ENCODE measurements around the gene MBNL1.
"Not testable (repeated sequence)": the region's sequence is repeated elsewhere in the genome, so short reads cannot be mapped to it uniquely, and the experiment has no call there.

MBNL1 gene

GRCh38 chr3:152331998-152332397 lies 63.3 kb downstream of the MBNL1 start:
- no peaks in the 10 kb centered on the region for H3K9me3 ChIP-seq (ENCODE audit: insufficient read depth, low read length, severe bottlenecking)
- TF ChIP-seq CTCF (IDR thresholded peaks at IDR 0.05; ENCODE audit: borderline replicate concordance, extremely low read depth, low read length, poor library complexity, severe bottlenecking) (no peak), EZH2 (IDR thresholded peaks at IDR 0.05; ENCODE audit: borderline replicate concordance, low read depth, low read length, severe bottlenecking) (no peak)
- peaks cover 65% of the 10 kb centered on the region for H4K20me1 ChIP-seq (ENCODE audit: insufficient read depth, low read length)
- ATAC-seq (ENCODE audit: insufficient read depth, low read depth) (no peak), DNase-seq (no peak)
- 0 out of 2 replicates have a peak, but pooled peaks cover 6% of the 10 kb centered on the region for H3K4me1 ChIP-seq (ENCODE audit: insufficient read depth, low read length)
- H3K9ac ChIP-seq (ENCODE audit: low read depth, low read length): no peak overlapping the region
- H3K36me3 ChIP-seq (ENCODE audit: insufficient read depth, low read length): peaks cover 38% of the 10 kb centered on the region
- H3K27ac ChIP-seq (ENCODE audit: low read length): no peak overlapping the region
- peaks cover 99% of the 10 kb centered on the region for H3K79me2 ChIP-seq (ENCODE audit: insufficient read depth, low read length)
- H3K4me2 ChIP-seq (ENCODE audit: insufficient read depth, low read length): no peak overlapping the region
- H3K4me3 ChIP-seq (ENCODE audit: low read depth in 1 of 2, low read length in 2 of 2): no peak overlapping the region
- no peaks in the 10 kb centered on the region for H3K27me3 ChIP-seq (ENCODE audit: insufficient read depth, low read length, poor library complexity)
- H2AFZ ChIP-seq (ENCODE audit: low read depth, low read length): no peak overlapping the region

DNA sequence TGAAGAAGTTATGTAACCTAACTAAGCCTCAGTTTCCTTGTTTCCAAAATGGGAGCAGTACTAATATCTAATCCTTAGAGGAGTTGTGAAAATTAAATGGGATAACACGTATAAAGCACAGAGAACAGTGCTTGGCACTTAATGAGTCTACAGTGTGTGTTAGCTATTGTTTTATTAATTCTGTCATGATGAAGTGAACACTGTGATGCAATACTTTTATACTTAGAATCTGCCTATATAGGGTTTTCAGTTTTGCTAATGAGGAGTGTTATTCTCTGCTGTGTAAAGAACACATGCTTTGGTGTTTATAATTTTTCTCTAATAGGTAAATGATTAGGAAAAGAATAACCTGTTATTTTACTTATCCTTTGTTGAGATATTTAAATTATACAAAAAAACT lies 65.2 kb downstream of the MBNL1 start:
- Histone ChIP-seq H3K9ac (ENCODE audit: low read depth, low read length) (no peak overlapping the region), H3K4me2 (ENCODE audit: insufficient read depth, low read length) (no peak overlapping the region), H3K4me1 (ENCODE audit: insufficient read depth, low read length) (0 out of 2 replicates have a peak, but pooled peaks cover 6% of the 10 kb centered on the region), H3K79me2 (ENCODE audit: insufficient read depth, low read length) (peaks cover 99% of the 10 kb centered on the region), H3K9me3 (ENCODE audit: insufficient read depth, low read length, severe bottlenecking) (no peaks in the 10 kb centered on the region), H3K27me3 (ENCODE audit: insufficient read depth, low read length, poor library complexity) (no peaks in the 10 kb centered on the region), H3K27ac (ENCODE audit: low read length) (no peak overlapping the region), H2AFZ (ENCODE audit: low read depth, low read length) (no peak overlapping the region), H3K36me3 (ENCODE audit: insufficient read depth, low read length) (peaks cover 51% of the 10 kb centered on the region), H3K4me3 (ENCODE audit: low read depth in 1 of 2, low read length in 2 of 2) (no peak overlapping the region), H4K20me1 (ENCODE audit: insufficient read depth, low read length) (peaks cover 70% of the 10 kb centered on the region)
- TF ChIP-seq CTCF (IDR thresholded peaks at IDR 0.05; ENCODE audit: borderline replicate concordance, extremely low read depth, low read length, poor library complexity, severe bottlenecking): no peak
- no peak for TF ChIP-seq EZH2 (IDR thresholded peaks at IDR 0.05; ENCODE audit: borderline replicate concordance, low read depth, low read length, severe bottlenecking)
- ATAC-seq (ENCODE audit: insufficient read depth, low read depth) (no peak), DNase-seq (no peak)

GRCh38 chr3:152334761-152335160 lies 66.0 kb downstream of the MBNL1 start:
- Histone ChIP-seq H4K20me1 (ENCODE audit: insufficient read depth, low read length) (peaks cover 69% of the 10 kb centered on the region), H3K4me1 (ENCODE audit: insufficient read depth, low read length) (0 out of 2 replicates have a peak, but pooled peaks cover 6% of the 10 kb centered on the region), H3K36me3 (ENCODE audit: insufficient read depth, low read length) (peaks cover 51% of the 10 kb centered on the region), H3K9me3 (ENCODE audit: insufficient read depth, low read length, severe bottlenecking) (no peaks in the 10 kb centered on the region), H3K4me2 (ENCODE audit: insufficient read depth, low read length) (no peak overlapping the region), H3K4me3 (ENCODE audit: low read depth in 1 of 2, low read length in 2 of 2) (no peak overlapping the region), H3K9ac (ENCODE audit: low read depth, low read length) (no peak overlapping the region), H3K27me3 (ENCODE audit: insufficient read depth, low read length, poor library complexity) (no peaks in the 10 kb centered on the region), H3K79me2 (ENCODE audit: insufficient read depth, low read length) (peaks cover 100% of the 10 kb centered on the region), H3K27ac (ENCODE audit: low read length) (no peak overlapping the region), H2AFZ (ENCODE audit: low read depth, low read length) (no peak overlapping the region)
- TF ChIP-seq CTCF (IDR thresholded peaks at IDR 0.05; ENCODE audit: borderline replicate concordance, extremely low read depth, low read length, poor library complexity, severe bottlenecking) (no peak), EZH2 (IDR thresholded peaks at IDR 0.05; ENCODE audit: borderline replicate concordance, low read depth, low read length, severe bottlenecking) (no peak)
- ATAC-seq (ENCODE audit: insufficient read depth, low read depth) (no peak; the same call in 2 of the 3 replicates), DNase-seq (no peak)

DNA sequence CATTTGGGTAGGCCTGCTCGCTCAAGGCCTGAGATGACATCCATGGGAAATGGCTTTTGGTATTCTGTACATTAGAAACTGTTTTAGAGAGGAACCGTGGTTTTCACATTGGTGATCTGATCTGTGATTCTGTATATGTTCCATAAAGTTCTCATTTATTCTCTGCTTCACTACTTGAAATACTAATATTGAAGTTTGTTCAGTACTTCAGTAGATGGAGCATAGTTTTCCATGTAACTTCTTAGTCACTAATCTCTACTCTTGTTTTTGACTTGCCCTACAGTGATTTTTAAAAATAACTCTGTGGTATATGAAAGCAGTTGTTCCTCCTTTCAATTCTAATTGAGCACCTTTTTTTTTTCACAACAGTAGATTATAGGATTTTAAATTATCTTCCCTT lies 66.5 kb downstream of the MBNL1 start:
- 0 out of 2 replicates have a peak, but pooled peaks cover 6% of the 10 kb centered on the region for H3K4me1 ChIP-seq (ENCODE audit: insufficient read depth, low read length)
- DNase-seq: no peak
- no peaks in the 10 kb centered on the region for H3K27me3 ChIP-seq (ENCODE audit: insufficient read depth, low read length, poor library complexity)
- H3K9ac ChIP-seq (ENCODE audit: low read depth, low read length): no peak overlapping the region
- peaks cover 68% of the 10 kb centered on the region for H4K20me1 ChIP-seq (ENCODE audit: insufficient read depth, low read length)
- no peak overlapping the region for H3K4me2 ChIP-seq (ENCODE audit: insufficient read depth, low read length)
- no peaks in the 10 kb centered on the region for H3K9me3 ChIP-seq (ENCODE audit: insufficient read depth, low read length, severe bottlenecking)
- no peak overlapping the region for H2AFZ ChIP-seq (ENCODE audit: low read depth, low read length)
- no peak overlapping the region for H3K4me3 ChIP-seq (ENCODE audit: low read depth in 1 of 2, low read length in 2 of 2)
- ATAC-seq (ENCODE audit: insufficient read depth, low read depth): no peak
- H3K27ac ChIP-seq (ENCODE audit: low read length): no peak overlapping the region
- H3K79me2 ChIP-seq (ENCODE audit: insufficient read depth, low read length): peaks cover 100% of the 10 kb centered on the region
- H3K36me3 ChIP-seq (ENCODE audit: insufficient read depth, low read length): peaks cover 57% of the 10 kb centered on the region
- no peak for TF ChIP-seq EZH2 (IDR thresholded peaks at IDR 0.05; ENCODE audit: borderline replicate concordance, low read depth, low read length, severe bottlenecking)

GRCh38 chr3:152337337-152337736 lies 68.6 kb downstream of the MBNL1 start:
- not testable (repeated sequence) for H3K9ac ChIP-seq (ENCODE audit: low read depth, low read length); H2AFZ ChIP-seq (ENCODE audit: low read depth, low read length); H3K4me2 ChIP-seq (ENCODE audit: insufficient read depth, low read length); DNase-seq; ATAC-seq (ENCODE audit: insufficient read depth, low read depth); H3K4me3 ChIP-seq (ENCODE audit: low read depth in 1 of 2, low read length in 2 of 2); H3K9me3 ChIP-seq (ENCODE audit: insufficient read depth, low read length, severe bottlenecking); H3K4me1 ChIP-seq (ENCODE audit: insufficient read depth, low read length); H3K27me3 ChIP-seq (ENCODE audit: insufficient read depth, low read length, poor library complexity); H3K27ac ChIP-seq (ENCODE audit: low read length)
- Histone ChIP-seq H4K20me1 (ENCODE audit: insufficient read depth, low read length) (peaks cover 58% of the 10 kb centered on the region), H3K36me3 (ENCODE audit: insufficient read depth, low read length) (peaks cover 61% of the 10 kb centered on the region), H3K79me2 (ENCODE audit: insufficient read depth, low read length) (peaks cover 100% of the 10 kb centered on the region)

Measured in DND-41 (cell line).